Tongue (tissue), 2 donors: ENCODE measurements around the gene PANX3. TPM values are rescaled to one million over a fixed set of nuclear protein-coding genes. Genes with fewer than 3 reads are reported as not detected.

Source experiments
- DNase-seq: peaks from one replicate; pipeline ENCODE4 v3.0.0-alpha.2; 2015
- total RNA-seq: library from RNA; depleted of rRNA; stranded (reverse); fragments of >200 nt; gene quantifications from one replicate; pipeline ENCODE4 v1.2.3, GENCODE V29; 2014

The PANX3 gene
- total RNA-seq, 1 donor from 2014 or later = not detected

- peak; percentile 10 for DNase-seq
Measured at GRCh38 chr11:124612567-124613246, 1.5 kb downstream of the PANX3 start.

- DNase-seq = no peak
Measured at GRCh38 chr11:124618863-124619262, 7.6 kb downstream of the PANX3 start.

GRCh38 chr11:124622531-124623451 lies 11.6 kb downstream of the PANX3 start, which contains the start of gene TBRG1:
Gene TBRG1, plus strand, starts transcription at chr11:124622864. Its CDS starts 220 bp downstream, at chr11:124623084.
- DNase-seq = peak; percentile 98

GRCh38 chr11:124623861-124624525 lies 12.8 kb downstream of the PANX3 start:
- no peak for DNase-seq

GRCh38 chr11:124625504-124626168 lies 14.4 kb downstream of the PANX3 start:
- no peak for DNase-seq

GRCh38 chr11:124627546-124627945 lies 16.3 kb downstream of the PANX3 start:
- DNase-seq = no peak

- no peak for DNase-seq
Measured at GRCh38 chr11:124629961-124630360, 18.7 kb downstream of the PANX3 start.

- DNase-seq = no peak
Measured at GRCh38 chr11:124633355-124633754, 22.1 kb downstream of the PANX3 start.

- no peak for DNase-seq
Measured at GRCh38 chr11:124635932-124636331, 24.7 kb downstream of the PANX3 start.

- no peak for DNase-seq
Measured at GRCh38 chr11:124638500-124638899, 27.3 kb downstream of the PANX3 start.

GRCh38 chr11:124639186-124639585 lies 28.0 kb downstream of the PANX3 start:
- DNase-seq = no peak

GRCh38 chr11:124640666-124641065 lies 29.4 kb downstream of the PANX3 start:
- DNase-seq = no peak

GRCh38 chr11:124642628-124643027 lies 31.4 kb downstream of the PANX3 start:
- no peak for DNase-seq

GRCh38 chr11:124643042-124643604 lies 31.9 kb downstream of the PANX3 start:
- DNase-seq = no peak

GRCh38 chr11:124643605-124644425 lies 32.6 kb downstream of the PANX3 start:
- peak; percentile 4 for DNase-seq

GRCh38 chr11:124644426-124645280 lies 33.4 kb downstream of the PANX3 start:
- DNase-seq = peak; percentile 78

- DNase-seq = no peak
Measured at GRCh38 chr11:124646148-124646547, 34.9 kb downstream of the PANX3 start.

- no peak for DNase-seq
Measured at GRCh38 chr11:124648610-124649009, 37.4 kb downstream of the PANX3 start.

- DNase-seq = peak; percentile 56
Measured at GRCh38 chr11:124656774-124657630, 45.8 kb downstream of the PANX3 start.
